ENCODE results near the gene ZDHHC16.
A peak's percentile ranks its signal among the peaks of the same experiment; 100 is the strongest.
"Not testable (repeated sequence)": the region's sequence is repeated elsewhere in the genome, so short reads cannot be mapped to it uniquely, and the experiment has no call there.

Gene ZDHHC16

DNA sequence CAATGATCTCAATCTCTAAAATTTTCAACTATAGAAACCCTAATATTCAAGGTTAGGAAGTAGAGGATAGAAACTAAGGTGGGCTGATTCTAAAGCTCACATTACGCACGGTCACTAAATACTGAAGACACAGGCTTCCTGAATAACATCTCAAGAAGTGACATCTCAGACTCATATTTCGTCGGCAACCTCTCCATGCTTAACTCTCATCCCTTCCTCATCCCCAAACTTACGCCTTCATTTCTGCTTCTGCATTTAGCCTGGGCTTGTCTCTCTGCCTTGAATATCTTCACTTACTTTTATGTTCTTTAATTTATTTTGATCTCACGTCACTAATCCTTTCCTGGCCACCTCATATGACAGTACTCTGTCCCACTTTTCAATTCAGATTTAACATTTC is 10.8 kb upstream of the ZDHHC16 start:
- no peak for DNase-seq

GRCh38 chr10:97442277-97442676 is 3.7 kb upstream of the ZDHHC16 start:
- no peak for DNase-seq

DNA sequence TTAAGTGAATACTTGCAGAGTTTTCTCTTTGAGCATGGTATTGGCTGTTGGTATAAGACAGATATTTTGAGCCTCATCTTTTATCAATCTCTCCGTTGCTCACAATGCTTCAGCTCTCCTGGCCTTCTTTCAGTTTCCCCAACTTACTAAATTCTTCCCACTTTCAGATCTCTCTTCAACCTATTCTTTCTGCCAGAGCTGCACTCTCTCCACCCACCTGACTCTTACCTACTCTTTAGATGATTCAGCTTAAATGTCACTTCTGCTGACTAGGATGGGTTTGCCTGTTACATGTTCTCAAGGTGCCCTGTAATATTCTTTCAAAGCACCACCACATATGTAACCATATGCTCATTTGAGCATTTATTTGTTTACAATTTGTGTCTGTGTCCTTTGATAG is 1.8 kb upstream of the ZDHHC16 start:
- DNase-seq = no peak

GRCh38 chr10:97445357-97445721 is 636 bp upstream of the ZDHHC16 start:
- DNase-seq = no peak

DNA sequence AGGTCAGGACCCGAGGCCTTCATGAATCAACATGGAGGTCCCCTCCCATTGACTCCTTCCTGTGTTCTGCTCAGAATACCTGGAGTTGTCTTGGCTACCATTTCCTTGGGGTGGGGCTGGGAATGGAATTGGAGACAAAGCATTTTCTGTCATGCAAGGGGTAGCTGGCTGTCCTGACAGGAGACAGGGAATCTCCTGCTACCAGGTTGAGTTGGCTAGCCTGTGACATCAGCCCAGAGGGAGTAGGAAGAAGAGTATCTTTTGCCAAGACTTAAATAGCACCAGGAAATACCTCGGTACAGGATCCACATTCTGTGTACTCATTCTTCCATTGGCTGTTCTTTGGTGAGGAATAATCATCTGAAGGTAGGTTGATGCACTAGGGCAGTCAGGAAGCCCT is 4.9 kb downstream of the ZDHHC16 start:
- DNase-seq = no peak

DNA sequence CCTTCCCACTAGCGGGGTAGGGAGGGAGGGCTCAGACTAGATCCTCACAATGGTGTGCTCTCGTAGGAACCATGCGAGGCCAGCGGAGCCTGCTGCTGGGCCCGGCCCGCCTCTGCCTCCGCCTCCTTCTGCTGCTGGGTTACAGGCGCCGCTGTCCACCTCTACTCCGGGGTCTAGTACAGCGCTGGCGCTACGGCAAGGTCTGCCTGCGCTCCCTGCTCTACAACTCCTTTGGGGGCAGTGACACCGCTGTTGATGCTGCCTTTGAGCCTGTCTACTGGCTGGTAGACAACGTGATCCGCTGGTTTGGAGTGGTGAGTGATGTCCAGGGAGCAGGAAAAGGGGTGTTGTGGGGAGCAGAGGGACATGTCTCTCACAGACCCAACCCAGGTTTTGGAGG is 5.6 kb downstream of the ZDHHC16 start:
- DNase-seq = no peak

DNA sequence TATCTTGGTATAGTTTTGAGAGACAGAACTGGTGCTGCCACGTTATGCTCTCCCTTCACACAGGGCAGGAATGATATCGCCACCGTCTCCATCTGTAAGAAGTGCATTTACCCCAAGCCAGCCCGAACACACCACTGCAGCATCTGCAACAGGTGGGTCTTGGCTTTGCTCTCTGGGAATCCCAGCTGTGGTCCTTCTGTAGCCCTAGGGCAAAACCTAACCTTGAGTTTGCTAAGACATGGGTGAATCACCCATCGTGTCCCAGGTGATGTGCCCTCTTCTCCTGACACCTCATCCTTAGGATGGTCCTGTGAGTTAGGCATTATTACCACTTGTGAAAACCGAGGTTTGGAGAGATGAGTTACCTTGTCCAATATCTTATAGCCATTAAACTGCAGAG is 6.4 kb downstream of the ZDHHC16 start:
- DNase-seq = no peak

- peak in 1 of 2 donors; percentile 40 for DNase-seq
Measured at GRCh38 chr10:97454330-97455036, 8.5 kb downstream of the ZDHHC16 start.

DNA sequence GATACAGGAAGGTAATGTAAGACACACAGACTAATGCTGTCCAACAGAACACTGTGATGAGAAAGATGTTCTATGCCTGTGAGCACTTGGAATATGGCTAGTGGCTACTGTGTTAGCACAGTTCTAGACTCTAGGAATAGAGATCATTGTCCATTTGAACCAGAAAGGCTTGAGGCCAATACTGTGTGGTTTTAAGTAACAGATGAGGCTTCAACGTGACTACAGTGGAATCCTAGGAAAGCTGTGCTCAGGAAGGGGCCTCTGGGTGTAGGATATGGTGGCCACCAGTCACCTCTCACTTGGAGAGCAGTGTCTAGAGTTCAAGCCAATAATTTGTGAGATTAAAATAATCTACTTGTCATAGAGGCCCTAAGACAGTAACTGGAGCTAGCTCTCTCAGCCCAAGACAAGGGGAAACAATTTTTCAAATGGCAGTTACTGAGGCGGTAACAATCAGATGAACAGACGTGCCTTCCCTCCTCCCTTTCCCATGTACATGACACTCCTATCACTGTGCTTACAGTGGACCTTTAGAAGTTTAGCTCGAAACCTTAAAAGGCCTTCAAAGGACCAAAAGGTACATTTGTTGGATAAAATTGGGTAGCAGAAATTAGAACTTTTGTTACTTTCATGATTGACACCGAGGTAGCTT is 10.2 kb downstream of the ZDHHC16 start:
- no peak for DNase-seq

GRCh38 chr10:97456686-97457065 is 10.7 kb downstream of the ZDHHC16 start:
- DNase-seq = no peak

DNA sequence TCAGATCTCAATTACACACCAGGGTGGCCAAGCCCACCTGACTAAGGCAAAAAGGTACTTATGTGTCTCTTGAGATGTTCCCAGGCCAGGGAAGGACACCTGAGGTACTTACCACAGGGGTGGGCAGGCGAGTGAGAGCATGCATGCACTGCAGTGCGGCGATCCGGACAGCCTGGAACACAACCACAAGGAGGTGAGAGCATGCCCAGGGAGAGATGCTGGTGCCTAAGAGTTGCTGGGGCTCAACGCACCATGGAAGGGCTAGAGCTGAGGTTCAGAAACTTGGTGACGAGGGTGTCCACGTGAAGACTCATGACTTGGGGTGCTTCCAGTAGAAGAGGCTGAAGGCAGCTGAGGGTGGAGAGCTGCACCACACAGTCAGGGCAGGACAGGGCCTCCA is 13.1 kb downstream of the ZDHHC16 start:
- no peak for DNase-seq

- no peak for DNase-seq
Measured at GRCh38 chr10:97459933-97460332, 14.0 kb downstream of the ZDHHC16 start.

GRCh38 chr10:97462309-97462708 is 16.3 kb downstream of the ZDHHC16 start:
- DNase-seq = no peak

DNA sequence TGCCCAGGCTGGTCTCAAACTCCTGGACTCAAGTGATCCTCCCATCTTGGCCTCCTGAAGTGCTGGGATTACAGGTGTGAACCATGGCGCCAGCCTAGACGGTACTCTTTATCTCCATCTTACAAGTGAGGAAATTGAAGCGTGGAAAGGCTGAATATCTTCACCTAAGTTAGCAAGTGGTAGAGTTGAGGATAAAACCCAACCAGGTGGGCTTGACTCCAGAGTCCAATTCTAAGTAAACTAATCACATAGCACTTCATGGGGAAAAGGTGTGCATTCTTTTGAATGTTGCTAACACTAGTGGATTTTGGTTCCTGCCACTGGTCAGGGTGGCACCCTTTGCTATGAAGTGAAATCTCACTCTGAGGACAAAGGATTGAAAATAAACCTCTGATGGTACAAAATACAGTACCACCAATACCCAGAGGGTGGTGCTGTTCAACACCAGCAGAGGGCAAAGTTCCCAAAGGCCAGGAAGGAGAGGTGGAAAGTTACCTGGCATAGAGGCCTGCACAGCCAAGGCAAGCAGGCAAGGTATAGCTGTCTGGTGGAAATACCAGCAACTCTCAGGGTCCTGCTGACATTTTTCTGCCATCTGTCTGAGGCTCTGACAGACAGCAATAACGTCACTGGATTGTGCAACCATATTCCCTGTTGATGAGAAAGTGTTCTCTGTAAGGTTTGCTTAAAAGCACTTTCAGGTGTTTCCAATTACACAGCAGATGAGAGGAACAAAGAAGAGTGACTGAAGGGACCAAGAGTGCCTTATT is 17.6 kb downstream of the ZDHHC16 start:
- peak in 1 of 2 donors; percentile 44 for DNase-seq

- DNase-seq = no peak
Measured at GRCh38 chr10:97464226-97464625, 18.3 kb downstream of the ZDHHC16 start.

DNA sequence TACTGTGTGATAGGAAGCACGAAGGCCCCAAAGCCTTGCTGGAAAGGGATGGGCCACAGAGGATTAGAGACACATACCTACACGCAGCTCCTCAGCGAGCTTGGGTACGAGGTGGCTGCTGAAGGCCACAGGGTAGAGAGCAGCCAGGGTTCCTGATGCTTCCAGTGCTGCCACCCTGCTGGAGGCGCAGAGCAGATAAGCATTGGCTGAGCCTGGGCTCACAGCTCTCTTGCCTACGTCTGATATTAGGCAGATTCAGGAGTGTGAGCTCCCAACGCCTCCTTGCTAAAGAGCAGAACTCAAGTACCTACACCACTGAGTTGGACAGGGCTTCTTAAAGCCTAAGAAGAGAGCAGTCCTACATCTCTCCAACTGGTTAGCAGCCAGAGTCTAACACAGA is 20.0 kb downstream of the ZDHHC16 start:
- no peak for DNase-seq

DNA sequence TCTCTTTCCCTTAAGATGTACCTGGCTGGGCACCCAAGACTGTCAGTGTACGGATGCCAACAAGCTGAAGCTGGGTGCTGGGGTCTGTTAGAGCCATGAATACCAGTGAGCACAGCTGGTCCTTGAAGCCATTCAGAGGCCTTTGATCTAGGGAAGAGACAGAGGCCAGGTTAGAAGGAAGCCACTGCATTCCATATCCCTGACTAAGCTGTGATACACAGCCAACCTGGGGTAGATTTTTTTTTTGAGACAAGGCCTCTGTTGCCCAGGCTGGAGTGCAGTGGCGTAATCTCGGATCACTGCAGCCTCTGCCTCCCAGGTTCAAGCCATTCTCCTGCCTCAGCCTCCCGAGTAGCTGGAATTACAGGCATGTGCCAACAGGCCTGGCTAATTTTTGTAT is 20.8 kb downstream of the ZDHHC16 start:
- DNase-seq = no peak

DNA sequence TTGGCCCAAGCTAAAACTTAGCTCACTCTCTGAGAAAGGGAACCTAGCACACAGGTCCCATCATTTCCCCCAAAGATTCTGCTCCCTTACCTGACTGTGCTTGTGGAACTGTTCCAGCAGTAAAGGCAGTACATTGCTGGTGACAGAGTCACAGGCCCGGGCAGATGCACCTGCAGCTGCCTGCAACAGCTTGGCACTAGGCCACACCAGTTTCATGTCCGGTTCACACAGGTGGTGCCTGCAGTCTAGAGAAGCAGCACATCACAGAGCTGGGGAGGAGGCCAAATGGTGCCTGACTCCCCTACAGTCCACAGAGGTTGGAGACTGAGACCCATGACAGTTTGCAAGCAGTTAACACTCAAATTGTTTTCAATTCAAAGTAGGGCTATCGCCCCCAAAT is 22.2 kb downstream of the ZDHHC16 start:
- DNase-seq = no peak

DNA sequence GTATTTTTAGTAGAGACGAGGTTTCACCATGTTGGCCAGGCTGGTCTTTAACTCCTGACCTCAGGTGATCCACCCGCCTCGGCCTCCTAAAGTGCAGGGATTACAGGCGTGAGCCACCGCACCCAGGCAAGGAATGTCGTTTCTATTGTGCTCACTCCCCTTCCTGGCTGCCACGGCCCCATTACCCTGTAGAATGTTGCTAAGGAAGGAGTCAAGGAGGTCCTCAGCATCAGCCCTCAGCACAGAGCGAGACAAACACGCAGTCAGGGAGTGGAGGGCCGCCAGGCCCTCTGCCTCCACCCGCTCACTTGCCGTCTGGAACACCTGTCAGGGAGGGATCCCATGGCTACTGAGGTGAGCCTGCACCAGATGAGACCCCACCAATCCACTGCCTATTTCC is 22.8 kb downstream of the ZDHHC16 start:
- DNase-seq = not testable (repeated sequence)

GRCh38 chr10:97474918-97475317 is 28.9 kb downstream of the ZDHHC16 start:
- DNase-seq = no peak

- DNase-seq = no peak
Measured at GRCh38 chr10:97475936-97476594, 30.1 kb downstream of the ZDHHC16 start.

DNA sequence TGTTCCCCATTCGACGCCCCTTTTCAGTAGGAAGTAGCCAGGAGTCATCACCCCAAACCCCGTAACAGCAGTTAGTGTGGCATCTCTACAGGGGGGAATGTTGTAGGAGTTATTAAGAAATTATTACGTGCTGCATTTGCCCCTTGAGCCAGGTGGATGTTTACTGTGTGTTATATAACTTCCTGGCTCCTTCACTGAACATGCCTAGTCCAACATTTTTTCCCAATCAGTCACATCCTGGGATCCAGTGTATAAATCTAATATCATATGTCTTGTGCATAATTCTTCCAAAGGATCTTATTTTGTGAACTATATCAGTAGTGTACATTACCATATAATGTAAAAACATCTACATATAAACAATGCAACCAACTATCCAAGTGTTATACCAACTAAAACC is 33.4 kb downstream of the ZDHHC16 start:
- not testable (repeated sequence) for DNase-seq

DNA sequence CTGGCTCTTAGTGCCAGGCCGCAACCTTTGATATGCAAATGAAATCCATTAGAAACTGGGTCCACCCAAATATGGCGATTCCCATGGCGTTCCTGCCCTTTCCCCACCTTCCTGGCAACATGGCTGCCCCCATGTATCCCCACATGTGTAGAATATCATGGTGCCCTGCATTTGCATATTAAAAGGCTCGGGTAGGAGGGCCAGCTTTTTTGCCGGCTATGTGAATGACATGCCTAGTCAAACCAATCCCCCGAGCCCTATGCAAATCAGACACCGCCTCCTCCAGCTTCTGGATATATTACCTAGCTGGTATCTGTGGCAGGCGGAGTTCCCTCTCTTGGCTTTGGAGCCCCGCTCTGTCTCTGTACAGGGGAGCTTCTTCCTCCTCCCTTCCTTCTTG is 34.0 kb downstream of the ZDHHC16 start:
- no peak for DNase-seq

DNA sequence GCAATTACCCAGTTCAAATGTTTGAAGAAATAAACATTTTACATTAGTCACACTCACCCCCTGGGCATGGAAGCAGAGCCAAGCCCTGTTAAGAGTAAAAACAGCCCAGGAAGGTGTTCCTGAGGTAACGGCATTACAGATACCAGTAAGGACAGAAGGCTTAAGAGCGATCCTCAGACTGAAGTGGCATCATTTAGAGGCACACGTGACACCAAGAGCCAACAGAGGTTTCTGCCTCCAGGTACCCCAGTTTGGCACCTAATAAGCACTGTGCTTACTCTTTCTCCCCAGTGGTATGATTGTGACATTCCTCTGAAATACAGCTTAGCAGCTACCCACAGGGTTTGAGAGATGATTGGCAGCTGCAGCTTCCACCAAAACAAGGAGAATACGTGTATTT is 35.1 kb downstream of the ZDHHC16 start:
- DNase-seq = no peak
